Neuronal stem cell (in vitro differentiated cells): ENCODE measurements around the gene CABP4.
"Not testable (repeated sequence)": the region's sequence is repeated elsewhere in the genome, so short reads cannot be mapped to it uniquely, and the experiment has no call there.

Experiments
- DNase-seq: peaks from one replicate; pipeline ENCODE4 v3.0.0-alpha.2; 2013; ENCODE audit warnings: low spot score
- H2AFZ ChIP-seq: one replicate; pipeline ENCODE4 v1.6.1; 2013; ENCODE audit warnings: mild to moderate bottlenecking, low read length, inconsistent platforms
- H2AK5ac ChIP-seq: 2 replicates; pipeline ENCODE4 v1.6.1; 2013; ENCODE audit warnings: low read depth, mild to moderate bottlenecking, inconsistent platforms, low read length, moderate library complexity, mixed read lengths
- H2BK120ac ChIP-seq: 2 replicates; pipeline ENCODE4 v1.6.1; 2013; ENCODE audit warnings: low read depth, mild to moderate bottlenecking, inconsistent platforms, low read length, moderate library complexity, mixed read lengths
- H2BK12ac ChIP-seq: one replicate; pipeline ENCODE4 v1.6.1; 2013; ENCODE audit warnings: low read length, inconsistent platforms
- H2BK15ac ChIP-seq: 2 replicates; pipeline ENCODE4 v1.6.1; 2013; ENCODE audit warnings: mild to moderate bottlenecking, low read length, inconsistent platforms, mixed read lengths
- H2BK5ac ChIP-seq: one replicate; pipeline ENCODE4 v1.6.1; 2013; ENCODE audit warnings: inconsistent platforms, mild to moderate bottlenecking, low read length, moderate library complexity
- H3K14ac ChIP-seq: one replicate; pipeline ENCODE4 v1.6.1; 2013; ENCODE audit warnings: low read length, inconsistent platforms
- H3K18ac ChIP-seq: 2 replicates; pipeline ENCODE4 v1.6.1; 2013; ENCODE audit warnings: low read length, inconsistent platforms
- H3K23ac ChIP-seq: 2 replicates; pipeline ENCODE4 v1.6.1; 2013; ENCODE audit warnings: low read depth, mild to moderate bottlenecking, mixed read lengths, low read length, inconsistent platforms; ENCODE audit not compliant: poor library complexity
- H3K27ac ChIP-seq: replicated peaks from 3 replicates; pipeline ENCODE4 v1.5.1; 2013; ENCODE audit warnings: low read length, inconsistent platforms
- H3K27me3 ChIP-seq, 3 experiments: 2 replicates each; pipeline ENCODE4 v1.6.1; 2013; ENCODE audit warnings: low read length in 3 of 3, mild to moderate bottlenecking in 2 of 3, inconsistent platforms in 1 of 3, low read depth in 1 of 3, mixed read lengths in 1 of 3, moderate library complexity in 1 of 3; ENCODE audit not compliant: control insufficient read depth in 3 of 3, insufficient read depth in 3 of 3
- H3K36me3 ChIP-seq, 2 donors: replicated peaks in 1 of 2; 2 replicates each; pipeline ENCODE4 v1.6.1; 2013; ENCODE audit warnings: low read length in 2 of 2; ENCODE audit not compliant: control insufficient read depth in 2 of 2, insufficient read depth in 2 of 2
- H3K4ac ChIP-seq: 2 replicates; pipeline ENCODE4 v1.6.1; 2013; ENCODE audit warnings: inconsistent platforms, mild to moderate bottlenecking, low read length, moderate library complexity
- H3K4me1 ChIP-seq, 2 donors: 1 replicate in 1 of 2; 2 replicates in 1 of 2; pipeline ENCODE4 v1.6.1; 2013; ENCODE audit warnings: low read length in 2 of 2, low read depth in 1 of 2; ENCODE audit not compliant: control insufficient read depth in 2 of 2, insufficient read depth in 1 of 2
- H3K4me2 ChIP-seq: one replicate; pipeline ENCODE4 v1.6.1; 2013; ENCODE audit warnings: mild to moderate bottlenecking, low read length, inconsistent platforms; ENCODE audit not compliant: insufficient read depth, poor library complexity, severe bottlenecking
- H3K4me3 ChIP-seq, 2 donors: 2 replicates each; pipeline ENCODE4 v1.5.1; 2013; ENCODE audit warnings: low read length in 2 of 2, mild to moderate bottlenecking in 2 of 2, inconsistent platforms in 1 of 2, moderate library complexity in 1 of 2
- H3K79me1 ChIP-seq: one replicate; pipeline ENCODE4 v1.6.1; 2013; ENCODE audit warnings: low read depth, mild to moderate bottlenecking, inconsistent platforms, low read length, moderate library complexity
- H3K9ac ChIP-seq: one replicate; pipeline ENCODE4 v1.6.1; 2013; ENCODE audit warnings: mild to moderate bottlenecking, low read depth, low read length, inconsistent platforms; ENCODE audit not compliant: poor library complexity
- H3K9me3 ChIP-seq, 2 donors: replicated peaks in 1 of 2; 2 replicates each; pipeline versions ENCODE3 to v1.6.1; 2013; ENCODE audit warnings: low read length in 2 of 2, mild to moderate bottlenecking in 2 of 2, inconsistent platforms in 1 of 2, low read depth in 1 of 2, mixed read lengths in 1 of 2, moderate library complexity in 1 of 2; ENCODE audit not compliant: control insufficient read depth in 2 of 2, insufficient read depth in 1 of 2
- H4K8ac ChIP-seq: one replicate; pipeline ENCODE4 v1.6.1; 2013; ENCODE audit warnings: low read depth, mild to moderate bottlenecking, inconsistent platforms, low read length, moderate library complexity
- H4K91ac ChIP-seq: one replicate; pipeline ENCODE4 v1.6.1; 2013; ENCODE audit warnings: low read length, low read depth, mild to moderate bottlenecking, inconsistent platforms; ENCODE audit not compliant: poor library complexity
- WGBS, 2 donors: extraction: QIAGEN DNeasy Blood & Tissue Kit; methylation state at CpG; one replicate each; pipeline ENCODE4 v1.1.7; 2013; ENCODE audit warnings: missing lambda C conversion rate in 2 of 2, mixed read lengths in 1 of 2; ENCODE audit not compliant: insufficient read length in 2 of 2, insufficient replicate concordance in 1 of 2; ENCODE audit errors: extremely low coverage in 2 of 2; 5-methylcytosine and 5-hydroxymethylcytosine counted together

The CABP4 gene

GRCh38 chr11:67483831-67484665 is 28.9 kb downstream of the CABP4 start:
- Histone ChIP-seq H3K27me3 (no peaks in the 10 kb centered on the region), H3K4me3 (peak overlapping the region in 1 of 2 donors; percentile 57), H3K14ac (peak overlapping the region; percentile 25), H3K4me1 (peaks cover 4 to 7% of the 10 kb centered on the region in 2 donors), H2AFZ (peak overlapping the region; percentile 86), H3K9ac (peak overlapping the region; percentile 25), H3K4ac (no peak overlapping the region), H3K9me3 (peaks cover 0 to 3% of the 10 kb centered on the region in 2 donors), H3K4me2 (peak overlapping the region; percentile 72), H2BK12ac (no peak overlapping the region), H3K18ac (peak overlapping the region; percentile 15), H2BK15ac (peak overlapping the region; percentile 60), H4K8ac (peak overlapping the region; percentile 19), H2BK5ac (peak overlapping the region; percentile 49), H2AK5ac (peak overlapping the region; percentile 83), H3K36me3 (peaks cover 3 to 24% of the 10 kb centered on the region in 2 donors), H3K23ac (peak overlapping the region; percentile 27), H2BK120ac (no peak overlapping the region), H3K27ac (no peak overlapping the region), H3K79me1 (peaks cover 7% of the 10 kb centered on the region), H4K91ac (no peak overlapping the region)
- no CpG with 5 or more reads among the region's 16 CpGs for WGBS, 2 donors
- DNase-seq: no peak

GRCh38 chr11:67484847-67485311 is 29.7 kb downstream of the CABP4 start:
- Histone ChIP-seq H2AFZ (no peak overlapping the region), H3K4me2 (no peak overlapping the region), H2BK5ac (no peak overlapping the region), H4K91ac (no peak overlapping the region), H3K36me3 (peaks cover 11 to 32% of the 10 kb centered on the region in 2 donors), H3K23ac (no peak overlapping the region), H3K4ac (no peak overlapping the region), H3K27ac (no peak overlapping the region), H2BK120ac (no peak overlapping the region), H4K8ac (peak overlapping the region; percentile 65), H2BK12ac (no peak overlapping the region), H3K9ac (peak overlapping the region; percentile 32), H3K4me3 (no peak overlapping the region), H3K9me3 (peaks cover 0 to 3% of the 10 kb centered on the region in 2 donors), H3K27me3 (no peaks in the 10 kb centered on the region), H2AK5ac (no peak overlapping the region), H3K14ac (no peak overlapping the region), H3K4me1 (peaks cover 4 to 7% of the 10 kb centered on the region in 2 donors), H2BK15ac (peak overlapping the region; percentile 13), H3K79me1 (peaks cover 7% of the 10 kb centered on the region), H3K18ac (no peak overlapping the region)
- DNase-seq: no peak
- WGBS, 2 donors: no CpG with 5 or more reads among the region's 11 CpGs

- not testable (repeated sequence) for H3K9me3 ChIP-seq, H2BK120ac ChIP-seq, H2BK15ac ChIP-seq, DNase-seq, H4K8ac ChIP-seq, H3K14ac ChIP-seq, H3K27me3 ChIP-seq, H2BK12ac ChIP-seq, H3K9ac ChIP-seq, H2AK5ac ChIP-seq, H4K91ac ChIP-seq, H3K4ac ChIP-seq, H3K18ac ChIP-seq, H3K23ac ChIP-seq, H2BK5ac ChIP-seq, H2AFZ ChIP-seq, H3K4me3 ChIP-seq, H3K4me1 ChIP-seq, H3K79me1 ChIP-seq, H3K4me2 ChIP-seq, H3K27ac ChIP-seq
- peaks cover 21 to 42% of the 10 kb centered on the region in 2 donors for H3K36me3 ChIP-seq
- WGBS, 2 donors: no CpG with 5 or more reads among the region's 7 CpGs
Observed at GRCh38 chr11:67485873-67486361, 30.8 kb downstream of the CABP4 start.

- Histone ChIP-seq H3K27ac (no peak overlapping the region), H2BK15ac (no peak overlapping the region), H3K9ac (peak overlapping the region; percentile 21), H2BK120ac (no peak overlapping the region), H4K91ac (no peak overlapping the region), H2AFZ (no peak overlapping the region), H3K36me3 (peaks cover 24 to 49% of the 10 kb centered on the region in 2 donors), H3K18ac (no peak overlapping the region), H3K27me3 (no peaks in the 10 kb centered on the region), H3K14ac (no peak overlapping the region), H3K23ac (peak overlapping the region; percentile 95), H2BK12ac (no peak overlapping the region), H3K9me3 (peaks cover 0 to 3% of the 10 kb centered on the region in 2 donors), H3K4ac (no peak overlapping the region), H3K4me1 (peaks cover 4 to 7% of the 10 kb centered on the region in 2 donors), H3K79me1 (peaks cover 10% of the 10 kb centered on the region), H2BK5ac (no peak overlapping the region), H3K4me3 (no peak overlapping the region), H3K4me2 (no peak overlapping the region), H4K8ac (no peak overlapping the region), H2AK5ac (no peak overlapping the region)
- WGBS, 2 donors: no CpG with 5 or more reads among the region's 20 CpGs
- no peak for DNase-seq
Observed at GRCh38 chr11:67486481-67487195, 31.5 kb downstream of the CABP4 start.
